Right lobe of liver (tissue), 6 donors: Measurements from ENCODE around the gene THAP7. TPM values are rescaled to one million over a fixed set of nuclear protein-coding genes. Genes with fewer than 3 reads are reported as not detected.

Experiments used
- ATAC-seq, 4 donors: fragments of 200-7000 bp; cut with Tn5 transposase; one replicate each; pipeline ENCODE4 v1.9.1; 2020; ENCODE audit warnings: mild to moderate bottlenecking in 4 of 4, moderate library complexity in 4 of 4
- DNase-seq, 3 donors: peaks; one replicate each; pipeline ENCODE4 v3.0.0-alpha.2; 2020
- H3K27ac ChIP-seq, 3 donors: fragments of 200-600 bp; one replicate each; pipeline ENCODE4 v1.8.0; 2022
- H3K27me3 ChIP-seq, 2 donors: fragments of 200-600 bp; one replicate each; pipeline ENCODE4 v1.8.0; 2022
- H3K36me3 ChIP-seq, 4 donors: fragments of 200-600 bp; sonication (generic) in 1 of 4; one replicate each; pipeline versions ENCODE4 v1.5.1 to v1.8.0; 2017 to 2022; ENCODE audit warnings: control low read depth in 1 of 4
- H3K4me1 ChIP-seq, 4 donors: fragments of 200-600 bp; sonication (generic) in 1 of 4; one replicate each; pipeline versions ENCODE4 v1.5.1 to v1.8.0; 2017 to 2022; ENCODE audit warnings: control low read depth in 1 of 4
- H3K4me3 ChIP-seq, 3 donors: fragments of 200-600 bp; one replicate each; pipeline ENCODE4 v1.8.0; 2022
- H3K9me3 ChIP-seq, 4 donors: fragments of 200-600 bp; sonication (generic) in 1 of 4; one replicate each; pipeline versions ENCODE4 v1.5.1 to v1.8.0; 2017 to 2022; ENCODE audit warnings: control low read depth in 1 of 4
- CTCF ChIP-seq, 4 donors: fragments of 200-600 bp in 3 of 4; fragments of 450-650 bp in 1 of 4; IDR thresholded peaks; one replicate each; pipeline versions ENCODE4 v1.5.1 to v1.8.0; 2016 to 2022; ENCODE audit warnings: antibody characterized with exemption in 4 of 4, mild to moderate bottlenecking in 2 of 4
- POLR2A ChIP-seq: fragments of 450-650 bp; IDR thresholded peaks from one replicate; pipeline ENCODE4 v1.6.1; 2017; ENCODE audit warnings: antibody characterized with exemption, mild to moderate bottlenecking
- WGBS: methylation state at CpG from one replicate; pipeline ENCODE4 v1.1.6; 2018; ENCODE audit warnings: low coverage, low lambda C conversion rate; ENCODE audit not compliant: insufficient coverage; ENCODE audit errors: missing lambda C conversion rate; 5-methylcytosine and 5-hydroxymethylcytosine counted together
- intact Hi-C, 2 donors: fragments of 100-400 bp; cut with DNase I; formaldehyde crosslinking; loops; one replicate each; pipeline versions ENCODE4 v1.11.2 to v1.14.1; 2022
- total RNA-seq, 6 experiments: library from RNA; depleted of rRNA in 2 of 6; stranded (reverse); fragments of >200 nt in 2 of 6; fragmentation: NEBNext Ultra II Directional in 3 of 6; extraction: Animal tissue kit (Norgen Biotek cat#: 25700) in 3 of 6; gene quantifications; one replicate each; pipeline versions ENCODE4 v1.1.0 to v1.2.4, GENCODE V29; 2016 to 2023
- donor health status: DM: no; HTN: yes; CAD: no.
- donor health status: DM: no; HTN: no; CAD: no.
- donor health status: DM: no; HTN: no; CAD: no.
- donor health status: DM: no; HTN: yes; CAD: no.
- donor health status: DM: no; HTN: yes; CAD: no.

THAP7 gene
- total RNA-seq, 6 experiments from 2014 or later, result 9.3 to 32.5 (median 15.6) TPM

- intact Hi-C loops, result no loop called here
- TF ChIP-seq POLR2A, result no peak
- TF ChIP-seq CTCF (IDR thresholded peaks at IDR 0.05), result no peak
- no peaks in the 10 kb centered on the region for H3K27me3 ChIP-seq
- no peak overlapping the region for H3K4me3 ChIP-seq
- ATAC-seq (no peak), DNase-seq (no peak)
- WGBS, result 57% methylated on average over 3 of the region's 3 CpGs
- H3K27ac ChIP-seq, result peak overlapping the region; percentile 56 to 86 (median 85)
- H3K9me3 ChIP-seq, result no peaks in the 10 kb centered on the region
- H3K4me1 ChIP-seq, result peaks cover 0 to 51% (median 25%) of the 10 kb centered on the region in 4 donors
- H3K36me3 ChIP-seq, result peaks cover 0 to 14% (median 6%) of the 10 kb centered on the region in 4 donors
Observed at GRCh38 chr22:20953342-20953608, 48.6 kb downstream of the THAP7 start.

GRCh38 chr22:20952544-20953341 lies 49.2 kb downstream of the THAP7 start:
- peaks cover 0 to 56% (median 28%) of the 10 kb centered on the region in 4 donors for H3K4me1 ChIP-seq
- peaks cover 0 to 14% (median 6%) of the 10 kb centered on the region in 4 donors for H3K36me3 ChIP-seq
- intact Hi-C loops, result no loop called here
- DNase-seq (peak; percentile 53 to 83 (median 82)), ATAC-seq (peak; percentile 61 to 71 (median 62))
- no peak overlapping the region for H3K4me3 ChIP-seq
- no peaks in the 10 kb centered on the region for H3K27me3 ChIP-seq
- peak overlapping the region; percentile 56 to 86 (median 85) for H3K27ac ChIP-seq
- WGBS, result 56% methylated on average over 12 of the region's 13 CpGs
- H3K9me3 ChIP-seq, result no peaks in the 10 kb centered on the region
- TF ChIP-seq POLR2A, result no peak
- TF ChIP-seq CTCF (IDR thresholded peaks at IDR 0.05), result no peak

GRCh38 chr22:20951932-20952380 lies 50.0 kb downstream of the THAP7 start:
- H3K4me1 ChIP-seq, result peaks cover 0 to 60% (median 28%) of the 10 kb centered on the region in 4 donors
- DNase-seq, result peak; percentile 58 to 82 (median 78)
- H3K36me3 ChIP-seq, result peaks cover 0 to 14% (median 6%) of the 10 kb centered on the region in 4 donors
- H3K4me3 ChIP-seq, result no peak overlapping the region
- no peaks in the 10 kb centered on the region for H3K27me3 ChIP-seq
- H3K9me3 ChIP-seq, result no peaks in the 10 kb centered on the region
- ATAC-seq, result peak; percentile 62 to 76 (median 66)
- intact Hi-C loops, result no loop called here
- peak overlapping the region; percentile 56 to 86 (median 85) for H3K27ac ChIP-seq
- peak in 1 of 4 donors; percentile 13 for TF ChIP-seq CTCF (IDR thresholded peaks at IDR 0.05)
- TF ChIP-seq POLR2A, result no peak
- 54% methylated on average over 6 of the region's 8 CpGs for WGBS

- WGBS, result 57% methylated on average over 9 of the region's 10 CpGs
- Histone ChIP-seq H3K36me3 (peaks cover 0 to 14% (median 6%) of the 10 kb centered on the region in 4 donors), H3K27ac (peak overlapping the region; percentile 37 to 86 (median 85)), H3K27me3 (no peaks in the 10 kb centered on the region), H3K4me3 (no peak overlapping the region), H3K9me3 (no peaks in the 10 kb centered on the region), H3K4me1 (peaks cover 0 to 60% (median 27%) of the 10 kb centered on the region in 4 donors)
- intact Hi-C loops, result no loop called here
- ATAC-seq (peak; percentile 6 to 43 (median 27)), DNase-seq (no peak)
- TF ChIP-seq CTCF (IDR thresholded peaks at IDR 0.05), result no peak
- TF ChIP-seq POLR2A, result no peak
Observed at GRCh38 chr22:20951151-20951931, 50.6 kb downstream of the THAP7 start.
